HG03442 (cell line): Measurements from ENCODE around the gene DEFB131A.
"Not testable (repeated sequence)": the region's sequence is repeated elsewhere in the genome, so short reads cannot be mapped to it uniquely, and the experiment has no call there.

Experiments
- ATAC-seq: cut with Tn5 transposase; IDR thresholded peaks from one replicate; pipeline ENCODE4 v1.9.1; 2021; ENCODE audit warnings: mild to moderate bottlenecking, moderate library complexity; ENCODE audit not compliant: unreplicated experiment

The DEFB131A gene

GRCh38 chr4:9444114-9444513 is at the start of gene DEFB131A:
TSS of gene DEFB131A (plus strand) at chr4:9444414. CDS start at chr4:9444534, 120 bp downstream.
- not testable (repeated sequence) for ATAC-seq

GRCh38 chr4:9405774-9406173 is 38.4 kb upstream of the DEFB131A start:
- not testable (repeated sequence) for ATAC-seq

GRCh38 chr4:9406491-9406890 is 37.7 kb upstream of the DEFB131A start:
- ATAC-seq: not testable (repeated sequence)

- no peak for ATAC-seq
Observed at GRCh38 chr4:9409793-9410192, 34.4 kb upstream of the DEFB131A start.

- not testable (repeated sequence) for ATAC-seq
Observed at GRCh38 chr4:9421884-9422455, 22.2 kb upstream of the DEFB131A start.

- ATAC-seq: not testable (repeated sequence)
Observed at GRCh38 chr4:9425916-9426315, 18.3 kb upstream of the DEFB131A start.

- not testable (repeated sequence) for ATAC-seq
Observed at GRCh38 chr4:9430061-9430460, 14.2 kb upstream of the DEFB131A start.

- not testable (repeated sequence) for ATAC-seq
Observed at GRCh38 chr4:9433320-9433719, 10.9 kb upstream of the DEFB131A start.

GRCh38 chr4:9436728-9437127 is 7.5 kb upstream of the DEFB131A start:
- ATAC-seq: not testable (repeated sequence)

GRCh38 chr4:9442355-9442754 is 1.9 kb upstream of the DEFB131A start:
- not testable (repeated sequence) for ATAC-seq

- ATAC-seq: not testable (repeated sequence)
Observed at GRCh38 chr4:9444681-9445080, 467 bp downstream of the DEFB131A start.

- not testable (repeated sequence) for ATAC-seq
Observed at GRCh38 chr4:9452251-9452650, 8.0 kb downstream of the DEFB131A start.

- not testable (repeated sequence) for ATAC-seq
Observed at GRCh38 chr4:9454284-9454683, 10.1 kb downstream of the DEFB131A start.

- ATAC-seq: not testable (repeated sequence)
Observed at GRCh38 chr4:9455046-9455445, 10.8 kb downstream of the DEFB131A start.

GRCh38 chr4:9479466-9479865 is 35.3 kb downstream of the DEFB131A start:
- not testable (repeated sequence) for ATAC-seq

GRCh38 chr4:9480066-9480465 is 35.9 kb downstream of the DEFB131A start:
- not testable (repeated sequence) for ATAC-seq

- not testable (repeated sequence) for ATAC-seq
Observed at GRCh38 chr4:9482871-9483270, 38.7 kb downstream of the DEFB131A start.

- ATAC-seq: not testable (repeated sequence)
Observed at GRCh38 chr4:9483682-9484081, 39.5 kb downstream of the DEFB131A start.

GRCh38 chr4:9486880-9487279 is 42.7 kb downstream of the DEFB131A start:
- not testable (repeated sequence) for ATAC-seq

GRCh38 chr4:9488796-9489195 is 44.6 kb downstream of the DEFB131A start:
- not testable (repeated sequence) for ATAC-seq

GRCh38 chr4:9490496-9490895 is 46.3 kb downstream of the DEFB131A start:
- not testable (repeated sequence) for ATAC-seq

GRCh38 chr4:9490986-9491385 is 46.8 kb downstream of the DEFB131A start:
- not testable (repeated sequence) for ATAC-seq

GRCh38 chr4:9493589-9493988 is 49.4 kb downstream of the DEFB131A start:
- ATAC-seq: not testable (repeated sequence)
